GM12873 (cell line): ENCODE results near the gene CHRNE.

ENCODE experiments used
- TF ChIP-seq, protein P1 (sequence below): IDR thresholded peaks from 2 replicates; pipeline ENCODE4 v1.5.1; 2012; ENCODE audit warnings: low read depth, mild to moderate bottlenecking, moderate library complexity, low read length, control low read depth; ENCODE audit not compliant: insufficient read depth; ENCODE audit errors: missing control alignments

The CHRNE gene

DNA sequence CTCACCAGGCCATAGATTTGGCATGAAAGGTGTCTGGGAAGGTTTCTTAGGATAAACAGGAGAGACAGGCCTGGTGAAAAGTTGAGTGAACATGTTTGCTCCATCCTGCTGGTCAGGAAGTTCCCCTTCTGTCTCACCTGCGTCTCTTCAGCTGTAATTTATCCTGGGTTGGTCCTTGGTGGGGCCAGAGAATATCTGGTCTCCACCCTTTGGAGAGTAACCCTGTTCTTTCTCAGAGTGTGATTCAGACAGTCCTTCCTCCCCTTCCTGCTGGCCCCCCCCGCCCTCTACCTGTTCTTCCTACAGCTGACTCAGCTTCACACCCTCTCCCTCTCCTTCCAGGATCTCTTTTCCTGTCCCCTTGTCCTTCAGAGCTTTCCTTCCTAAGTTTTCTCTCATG is 52.7 kb downstream of the CHRNE start:
- TF ChIP-seq, protein P1, sequence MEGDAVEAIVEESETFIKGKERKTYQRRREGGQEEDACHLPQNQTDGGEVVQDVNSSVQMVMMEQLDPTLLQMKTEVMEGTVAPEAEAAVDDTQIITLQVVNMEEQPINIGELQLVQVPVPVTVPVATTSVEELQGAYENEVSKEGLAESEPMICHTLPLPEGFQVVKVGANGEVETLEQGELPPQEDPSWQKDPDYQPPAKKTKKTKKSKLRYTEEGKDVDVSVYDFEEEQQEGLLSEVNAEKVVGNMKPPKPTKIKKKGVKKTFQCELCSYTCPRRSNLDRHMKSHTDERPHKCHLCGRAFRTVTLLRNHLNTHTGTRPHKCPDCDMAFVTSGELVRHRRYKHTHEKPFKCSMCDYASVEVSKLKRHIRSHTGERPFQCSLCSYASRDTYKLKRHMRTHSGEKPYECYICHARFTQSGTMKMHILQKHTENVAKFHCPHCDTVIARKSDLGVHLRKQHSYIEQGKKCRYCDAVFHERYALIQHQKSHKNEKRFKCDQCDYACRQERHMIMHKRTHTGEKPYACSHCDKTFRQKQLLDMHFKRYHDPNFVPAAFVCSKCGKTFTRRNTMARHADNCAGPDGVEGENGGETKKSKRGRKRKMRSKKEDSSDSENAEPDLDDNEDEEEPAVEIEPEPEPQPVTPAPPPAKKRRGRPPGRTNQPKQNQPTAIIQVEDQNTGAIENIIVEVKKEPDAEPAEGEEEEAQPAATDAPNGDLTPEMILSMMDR: no peak

DNA sequence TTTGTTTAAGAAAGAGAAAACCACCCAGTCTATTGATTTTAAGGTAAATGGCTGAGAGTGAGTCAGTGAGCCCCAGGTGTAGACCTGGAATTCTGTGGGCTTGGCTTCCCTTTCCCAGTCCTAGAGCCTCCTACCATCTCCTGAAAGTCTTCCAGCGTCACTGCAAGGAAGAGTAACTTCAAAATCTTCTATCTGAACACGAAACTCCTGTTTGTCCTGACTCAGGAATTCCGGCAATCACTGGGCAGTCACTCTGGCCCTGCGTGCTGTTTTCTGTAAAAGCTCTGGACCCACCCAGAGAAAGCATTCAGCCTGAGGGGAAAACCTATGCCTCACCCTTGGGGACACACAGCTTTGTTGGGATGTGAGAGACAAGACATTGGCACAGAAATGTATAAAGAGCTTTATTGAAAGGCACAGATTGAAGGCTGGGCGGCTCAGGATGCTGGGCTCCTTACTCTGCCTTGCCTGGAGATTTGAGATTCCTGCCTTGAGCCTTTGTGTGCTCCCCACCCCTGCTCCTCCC is 53.8 kb downstream of the CHRNE start:
- TF ChIP-seq, protein P1: no peak
